Type B pancreatic cell (in vitro differentiated cells): ENCODE data around the gene NAP1L1. TPM values are rescaled to one million over a fixed set of nuclear protein-coding genes. Genes with fewer than 3 reads are reported as not detected.

Experiments
- total RNA-seq: library from RNA; stranded (reverse); gene quantifications from 2 replicates; pipeline ENCODE4 v1.2.1, GENCODE V29; 2021; ENCODE audit warnings: low replicate concordance

Gene NAP1L1
- total RNA-seq, 1 donor from 2014 or later = 883 TPM

Other genes with a start within 250 kb of the NAP1L1 start
- gene PHLDA1, start 52.9 kb downstream of the NAP1L1 start, total RNA-seq = 67.5 and 108 TPM in 2 replicates